HG02870 (cell line): ENCODE measurements around the gene CARD11.

Experiments used
- ATAC-seq: cut with Tn5 transposase; IDR thresholded peaks from one replicate; pipeline ENCODE4 v1.9.1; 2021; ENCODE audit warnings: mild to moderate bottlenecking, moderate library complexity; ENCODE audit not compliant: unreplicated experiment

CARD11 gene

GRCh38 chr7:2912684-2913439, 130.8 kb downstream of the CARD11 start:
- ATAC-seq, result no peak

GRCh38 chr7:2911466-2911865, 132.2 kb downstream of the CARD11 start:
- ATAC-seq, result no peak

- no peak for ATAC-seq
Measured at GRCh38 chr7:2909471-2910039, 134.1 kb downstream of the CARD11 start.

DNA sequence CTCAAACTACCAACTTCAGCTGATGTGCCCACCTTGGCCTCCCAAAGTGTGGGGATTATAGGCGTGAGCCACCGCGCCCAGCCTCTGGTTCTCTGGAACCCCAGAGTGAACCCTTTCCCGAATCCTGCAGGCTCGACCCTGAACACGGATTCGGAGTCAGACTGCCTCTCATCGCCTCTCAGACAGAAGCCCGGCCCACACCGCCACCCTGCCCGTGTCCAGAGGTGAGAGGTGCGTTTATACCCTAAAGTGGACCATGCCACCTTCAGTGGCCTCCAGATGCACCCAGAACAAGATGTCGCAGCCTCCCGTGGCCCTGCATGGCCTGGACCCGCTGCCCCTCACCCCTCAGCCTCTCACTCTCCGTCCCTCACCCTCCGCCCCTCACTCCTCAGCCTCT, 134.6 kb downstream of the CARD11 start:
- ATAC-seq, result no peak

GRCh38 chr7:2908103-2908683, 135.5 kb downstream of the CARD11 start:
- ATAC-seq, result no peak

DNA sequence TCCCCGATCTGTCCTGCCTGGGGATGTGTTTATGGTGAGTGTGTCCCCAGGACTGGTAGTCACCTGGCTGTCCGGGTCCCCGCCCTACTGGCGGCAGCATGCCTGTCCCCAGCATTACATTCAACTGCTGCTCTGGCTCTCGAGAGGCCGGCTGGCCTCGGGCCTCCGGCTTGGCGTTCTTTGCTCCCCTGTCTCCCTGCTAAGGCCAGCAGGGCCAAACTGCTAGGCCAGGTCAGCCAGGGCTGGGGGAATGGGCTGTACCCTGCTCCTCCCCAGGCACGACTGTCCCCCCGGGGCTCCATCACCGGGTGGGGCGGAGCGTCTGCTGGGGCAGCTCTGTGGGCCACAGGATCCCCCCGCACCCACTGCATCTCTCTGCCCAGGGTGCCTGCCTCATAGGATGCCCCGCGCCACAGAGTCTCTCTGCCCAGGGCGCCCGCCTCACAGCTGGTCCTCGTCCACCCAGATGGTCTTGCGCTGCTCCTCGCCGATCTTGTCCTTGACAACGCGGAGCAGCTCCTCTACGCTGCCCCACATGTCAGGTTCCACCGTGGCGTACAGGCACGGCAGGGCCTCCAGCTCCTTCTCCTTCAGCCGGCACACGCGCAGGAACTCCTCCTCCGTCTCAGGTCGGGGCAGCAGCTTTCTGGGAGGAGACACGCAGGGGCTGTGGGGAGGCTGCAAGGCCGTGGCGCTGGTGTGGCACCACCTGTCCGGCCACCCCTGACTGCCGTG, 137.3 kb downstream of the CARD11 start:
- ATAC-seq, result no peak

DNA sequence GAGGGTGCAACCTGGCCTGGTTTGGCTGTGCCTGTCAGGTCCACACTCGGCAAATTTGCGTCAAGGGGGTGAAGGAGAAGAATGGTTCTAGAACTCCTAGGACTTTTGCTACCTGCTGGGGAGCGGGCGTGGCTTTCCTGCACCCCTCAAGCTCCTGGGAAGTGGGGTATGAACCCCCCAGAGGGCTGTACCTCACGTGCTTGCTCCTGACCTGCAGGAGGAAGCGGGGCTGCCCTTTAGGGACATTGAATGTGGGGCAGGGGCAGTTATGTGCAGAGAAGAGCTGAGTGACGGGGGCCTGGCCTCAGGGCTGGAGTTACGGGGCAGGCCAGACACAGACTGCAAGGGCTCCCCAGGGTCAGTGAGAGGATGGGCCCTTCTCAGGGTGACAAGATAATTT, 138.2 kb downstream of the CARD11 start:
- ATAC-seq, result no peak

DNA sequence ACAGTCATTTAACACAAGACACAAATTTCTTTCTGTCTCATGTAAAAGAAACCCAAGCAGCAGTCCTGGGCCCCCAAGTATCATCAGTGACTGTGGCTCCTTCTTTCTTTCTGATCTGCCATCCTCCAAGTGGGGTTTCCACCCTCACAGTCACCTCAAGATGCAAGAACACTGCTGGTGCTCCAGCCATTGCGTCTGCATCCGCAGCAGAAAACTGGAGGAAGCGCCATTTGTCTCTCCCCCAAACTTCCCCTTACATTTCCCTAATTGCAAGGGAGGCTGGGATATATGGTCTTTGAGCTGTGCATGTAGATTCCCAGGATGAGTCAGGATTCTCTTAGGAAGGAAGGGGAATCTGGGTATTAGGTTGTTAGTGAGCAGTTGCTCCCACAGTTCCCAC, 138.6 kb downstream of the CARD11 start:
- ATAC-seq, result no peak

DNA sequence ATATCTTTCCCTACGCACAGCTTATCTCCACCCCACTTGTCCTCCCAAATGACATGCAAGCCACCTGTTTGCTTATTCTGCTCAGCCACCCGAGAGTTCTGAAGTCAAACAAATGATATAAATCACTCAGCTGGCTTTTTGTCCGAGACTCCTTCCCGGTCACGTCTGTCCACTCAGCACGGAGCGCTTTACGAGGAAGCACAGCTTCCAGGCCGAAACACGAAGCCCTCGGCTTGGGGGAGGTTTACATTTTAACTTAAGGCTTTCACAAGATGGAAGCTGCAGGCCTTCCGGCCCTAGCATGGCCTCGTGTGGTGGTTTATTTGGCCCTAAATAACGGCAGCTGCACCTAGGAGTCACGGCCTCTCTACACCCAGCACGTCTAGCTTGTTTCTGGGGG, 139.5 kb downstream of the CARD11 start:
- ATAC-seq, result no peak

GRCh38 chr7:2903682-2904162, 139.9 kb downstream of the CARD11 start:
- ATAC-seq, result no peak

DNA sequence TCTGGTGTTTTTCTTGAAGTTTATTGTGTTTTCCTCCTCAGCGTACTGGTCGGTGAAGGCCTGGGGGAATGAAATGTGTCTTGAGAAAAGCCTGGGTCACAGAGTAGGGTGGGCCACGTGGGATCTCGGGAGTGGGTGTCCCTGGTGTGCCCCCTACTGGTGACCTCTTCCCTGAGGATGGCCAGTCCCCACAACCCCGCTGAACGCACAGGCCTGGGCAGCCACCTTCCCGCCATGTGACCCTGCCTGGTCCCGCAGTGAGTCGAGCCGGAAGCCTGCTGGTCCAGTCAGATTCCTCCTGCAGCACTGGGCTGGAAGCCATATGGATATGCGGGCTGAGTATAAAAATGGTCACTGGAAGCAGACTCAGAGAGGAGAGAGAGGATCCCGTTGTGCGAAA, 146.6 kb downstream of the CARD11 start:
- ATAC-seq, result no peak

GRCh38 chr7:2896131-2896530, 147.5 kb downstream of the CARD11 start:
- no peak for ATAC-seq

- ATAC-seq, result peak; percentile 63
Measured at GRCh38 chr7:2894118-2894940, 149.3 kb downstream of the CARD11 start.

DNA sequence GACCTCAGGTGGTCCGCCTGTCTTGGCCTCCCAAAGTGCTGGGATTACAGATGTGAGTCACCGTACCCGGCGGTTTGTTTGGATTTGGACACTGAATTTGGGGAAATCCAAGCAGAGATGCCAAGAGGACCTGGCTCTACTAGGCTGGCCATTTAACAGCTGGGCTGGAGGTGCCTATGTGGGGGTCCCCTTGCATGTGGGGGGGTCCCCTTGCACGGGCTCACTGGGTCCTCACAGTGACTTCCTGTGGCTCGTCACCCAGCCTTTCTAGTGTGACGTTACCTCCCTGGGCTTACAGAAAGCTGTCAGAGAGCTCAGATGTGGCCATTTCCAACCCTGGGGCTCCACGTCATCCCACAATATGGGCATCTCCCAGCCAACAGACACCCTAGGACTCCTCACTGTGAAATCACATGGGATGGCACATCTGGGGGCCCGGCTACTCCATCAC, 150.2 kb downstream of the CARD11 start:
- peak; percentile 26 for ATAC-seq

- no peak for ATAC-seq
Measured at GRCh38 chr7:2892549-2892948, 151.1 kb downstream of the CARD11 start.

GRCh38 chr7:2887816-2888215, 155.9 kb downstream of the CARD11 start:
- ATAC-seq, result no peak

DNA sequence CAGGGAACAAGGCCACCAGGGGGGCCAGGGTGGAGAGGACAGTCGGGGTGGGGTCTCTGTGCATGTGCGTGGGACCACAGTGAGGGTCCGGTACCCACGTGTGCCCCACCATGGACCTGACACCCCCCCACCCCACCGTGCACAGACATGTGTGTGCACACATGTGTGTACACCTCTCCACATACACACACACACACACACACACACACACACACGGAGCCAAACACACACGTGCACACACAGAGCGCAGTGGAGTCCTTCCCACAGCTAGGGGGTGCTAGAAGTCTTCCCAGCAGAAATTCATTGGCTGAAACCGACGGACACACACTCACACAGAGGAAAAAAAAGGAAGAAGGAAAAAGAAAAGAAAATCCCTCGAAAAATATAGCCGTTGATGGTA, 156.8 kb downstream of the CARD11 start:
- peak; percentile 61 for ATAC-seq

- ATAC-seq, result no peak
Measured at GRCh38 chr7:2886391-2886790, 157.3 kb downstream of the CARD11 start.

DNA sequence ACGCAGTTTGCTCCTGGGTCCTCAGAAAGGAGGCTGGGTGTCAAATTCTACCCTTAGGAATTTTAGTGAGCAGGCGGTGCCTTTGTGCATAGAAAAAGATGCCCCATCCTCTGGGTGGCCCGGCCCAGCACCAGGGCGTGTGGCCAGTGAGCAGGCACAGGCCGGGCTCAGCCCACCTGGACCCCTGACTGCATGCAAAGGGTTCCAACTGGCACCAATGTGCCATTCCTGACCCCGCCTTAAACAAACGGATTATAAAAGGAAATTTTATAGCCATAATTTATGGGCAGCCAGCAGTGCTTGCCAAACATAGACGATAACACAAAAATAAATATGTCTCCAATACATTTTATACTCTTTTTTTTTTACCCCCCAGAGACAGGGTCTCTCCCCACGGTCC, 159.5 kb downstream of the CARD11 start:
- no peak for ATAC-seq

DNA sequence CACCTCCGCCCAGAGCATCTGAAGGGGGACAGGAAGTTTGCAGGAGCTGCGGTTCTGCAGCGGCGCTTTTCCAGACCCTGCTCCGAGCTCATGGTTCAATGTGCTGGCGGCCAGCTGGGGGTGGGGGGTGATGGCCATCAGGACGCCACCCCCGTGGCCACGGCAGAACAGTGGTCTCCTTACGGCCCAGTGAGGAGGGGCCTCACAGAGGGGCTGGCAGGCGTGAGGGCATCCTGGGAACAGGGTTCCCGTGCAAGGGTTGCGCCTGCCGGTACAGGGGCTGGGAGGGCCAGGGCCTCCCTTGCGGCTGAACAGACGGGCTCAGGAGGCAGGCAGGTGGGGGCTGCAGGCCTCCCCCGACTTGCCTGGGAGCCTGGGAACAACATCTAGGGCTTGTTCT, 160.6 kb downstream of the CARD11 start:
- no peak for ATAC-seq

GRCh38 chr7:2882111-2882510, 161.6 kb downstream of the CARD11 start:
- ATAC-seq, result no peak
